DND-41 (cell line): ENCODE results near the gene HNRNPAB.

Experiments
- ATAC-seq: fragments of 200-7000 bp; cut with Tn5 transposase; 3 replicates; pipeline ENCODE4 v1.9.1; 2021; ENCODE audit warnings: low read depth; ENCODE audit not compliant: insufficient read depth
- DNase-seq: peaks from one replicate; pipeline ENCODE4 v3.0.0-alpha.2; 2020
- H2AFZ ChIP-seq: 2 replicates; pipeline ENCODE4 v1.6.0; 2012; ENCODE audit warnings: low read depth, low read length
- H3K27ac ChIP-seq: 2 replicates; pipeline ENCODE4 v1.5.1; 2012; ENCODE audit warnings: low read length, inconsistent platforms
- H3K27me3 ChIP-seq: fragments of 200-600 bp; sonication (generic); 2 replicates; pipeline ENCODE4 v1.6.0; 2012; ENCODE audit warnings: low read length, mild to moderate bottlenecking, inconsistent platforms; ENCODE audit not compliant: insufficient read depth, poor library complexity
- H3K36me3 ChIP-seq: 2 replicates; pipeline ENCODE4 v1.5.1; 2012; ENCODE audit warnings: low read length, inconsistent platforms; ENCODE audit not compliant: insufficient read depth
- H3K4me1 ChIP-seq: 2 replicates; pipeline ENCODE4 v1.5.1; 2012; ENCODE audit warnings: mild to moderate bottlenecking, low read length; ENCODE audit not compliant: insufficient read depth
- H3K4me2 ChIP-seq: 2 replicates; pipeline ENCODE4 v1.6.0; 2012; ENCODE audit warnings: mild to moderate bottlenecking, moderate library complexity, low read length, inconsistent platforms; ENCODE audit not compliant: insufficient read depth
- H3K4me3 ChIP-seq, 2 experiments: fragments of 200-600 bp in 1 of 2; shearing (Covaris generic) in 1 of 2; 2 replicates each; pipeline ENCODE4 v1.5.1; 2012 to 2016; ENCODE audit warnings: inconsistent platforms in 2 of 2, low read length in 2 of 2, mild to moderate bottlenecking in 2 of 2, low read depth in 1 of 2, moderate library complexity in 1 of 2
- H3K79me2 ChIP-seq: 2 replicates; pipeline ENCODE4 v1.6.0; 2012; ENCODE audit warnings: low read length, inconsistent platforms; ENCODE audit not compliant: insufficient read depth
- H3K9ac ChIP-seq: 2 replicates; pipeline ENCODE4 v1.6.0; 2012; ENCODE audit warnings: low read depth, mild to moderate bottlenecking, inconsistent platforms, low read length, moderate library complexity
- H3K9me3 ChIP-seq: 2 replicates; pipeline ENCODE4 v1.5.1; 2012; ENCODE audit warnings: low read length, moderate library complexity, mild to moderate bottlenecking, inconsistent platforms; ENCODE audit not compliant: insufficient read depth, severe bottlenecking
- H4K20me1 ChIP-seq: 2 replicates; pipeline ENCODE4 v1.6.0; 2012; ENCODE audit warnings: low read length; ENCODE audit not compliant: insufficient read depth
- CTCF ChIP-seq: IDR thresholded peaks from 2 replicates; pipeline ENCODE4 v1.5.1; 2012; ENCODE audit warnings: borderline replicate concordance, low read length, moderate library complexity, mild to moderate bottlenecking; ENCODE audit not compliant: poor library complexity, severe bottlenecking; ENCODE audit errors: extremely low read depth
- EZH2 ChIP-seq: IDR thresholded peaks from 3 replicates; pipeline ENCODE4 v1.6.1; 2012; ENCODE audit warnings: borderline replicate concordance, low read depth, mild to moderate bottlenecking, moderate library complexity, low read length, inconsistent platforms; ENCODE audit not compliant: severe bottlenecking

Gene HNRNPAB

GRCh38 chr5:178247481-178248456 is 43.4 kb downstream of the HNRNPAB start:
- Histone ChIP-seq H3K27ac (no peak overlapping the region), H3K4me2 (no peak overlapping the region), H2AFZ (no peak overlapping the region), H3K9me3 (no peaks in the 10 kb centered on the region), H3K4me1 (no peaks in the 10 kb centered on the region), H3K79me2 (no peaks in the 10 kb centered on the region), H3K9ac (no peak overlapping the region), H3K4me3 (no peak overlapping the region), H3K27me3 (no peaks in the 10 kb centered on the region), H3K36me3 (no peaks in the 10 kb centered on the region), H4K20me1 (no peaks in the 10 kb centered on the region)
- TF ChIP-seq EZH2: no peak
- TF ChIP-seq CTCF: no peak
- ATAC-seq: peak; percentile 54
- no peak for DNase-seq

- ATAC-seq: no peak
- Histone ChIP-seq H3K9ac (no peak overlapping the region), H3K4me1 (no peaks in the 10 kb centered on the region), H3K36me3 (no peaks in the 10 kb centered on the region), H3K4me3 (no peak overlapping the region), H2AFZ (no peak overlapping the region), H3K27ac (no peak overlapping the region), H3K4me2 (no peak overlapping the region), H3K27me3 (no peaks in the 10 kb centered on the region), H4K20me1 (no peaks in the 10 kb centered on the region), H3K79me2 (no peaks in the 10 kb centered on the region), H3K9me3 (no peaks in the 10 kb centered on the region)
- TF ChIP-seq EZH2: no peak
- no peak for TF ChIP-seq CTCF
- DNase-seq: no peak
These were observed 44.4 kb downstream of the HNRNPAB start for GRCh38 chr5:178248750-178249149.

- Histone ChIP-seq H3K4me2 (no peak overlapping the region), H3K27me3 (no peaks in the 10 kb centered on the region), H3K36me3 (no peaks in the 10 kb centered on the region), H3K4me3 (no peak overlapping the region), H3K9me3 (no peaks in the 10 kb centered on the region), H3K9ac (no peak overlapping the region), H2AFZ (no peak overlapping the region), H3K79me2 (no peaks in the 10 kb centered on the region), H4K20me1 (no peaks in the 10 kb centered on the region), H3K27ac (no peak overlapping the region), H3K4me1 (no peaks in the 10 kb centered on the region)
- TF ChIP-seq EZH2 (no peak), CTCF (no peak)
- DNase-seq (peak; percentile 37), ATAC-seq (peak; percentile 75)
These were observed 45.1 kb downstream of the HNRNPAB start for GRCh38 chr5:178249191-178249989.
